ENCODE results near the gene PACSIN3. TPM values are rescaled to one million over a fixed set of nuclear protein-coding genes. Genes with fewer than 3 reads are reported as not detected.

The PACSIN3 gene
- total RNA-seq, 1 experiment from 2014 or later: 63.1 TPM

GRCh38 chr11:47144541-47144940 lies 41.7 kb downstream of the PACSIN3 start:
- DNase-seq (ENCODE audit: low read depth, low spot score): no peak
- Histone ChIP-seq H3K4me1 (ENCODE audit: control insufficient read depth in 1 of 2, insufficient read depth in 2 of 2, low read length in 2 of 2) (no peaks in the 10 kb centered on the region), H3K4me3 (replicated peaks in 1 of 2; ENCODE audit: low read depth in 1 of 2, low read length in 2 of 2) (no peak overlapping the region), H4K20me1 (ENCODE audit: insufficient read depth) (no peaks in the 10 kb centered on the region), H3K27me3 (ENCODE audit: insufficient read depth, low read length) (no peaks in the 10 kb centered on the region), H3K9me2 (ENCODE audit: insufficient read depth) (no peaks in the 10 kb centered on the region), H3K9me3 (ENCODE audit: control insufficient read depth in 1 of 2, insufficient read depth in 1 of 2, low read depth in 1 of 2, low read length in 2 of 2) (no peaks in the 10 kb centered on the region), H3K4me2 (ENCODE audit: low read length) (no peak overlapping the region), H3K36me3 (ENCODE audit: control insufficient read depth in 1 of 2, insufficient read depth in 2 of 2, low read length in 2 of 2) (no peaks in the 10 kb centered on the region), H3K79me2 (ENCODE audit: insufficient read depth, low read length) (no peaks in the 10 kb centered on the region), H3K9ac (ENCODE audit: low read length) (no peak overlapping the region), H2AFZ (ENCODE audit: low read depth, low read length, poor library complexity, severe bottlenecking) (no peak overlapping the region), H3K27ac (ENCODE audit: low read depth, low read length) (no peak overlapping the region)
- ChIA-PET POLR2A (no interaction called here), RAD21 (ENCODE audit: low non-redundant PET in 1 of 2, low total read pairs in 2 of 2, uncharacterized antibody in 2 of 2, unreplicated experiment in 2 of 2) (no interaction called here), CTCF (no interaction called here)
- no TSS peak for BruUV-seq (replicated peaks)
- no peak for TF ChIP-seq EGR1 (IDR thresholded peaks at IDR 0.05; ENCODE audit: low read depth)
- TF ChIP-seq REST (IDR thresholded peaks at IDR 0.05; ENCODE audit: low read depth): no peak
- no peak for TF ChIP-seq SIN3A (IDR thresholded peaks at IDR 0.05; ENCODE audit: low read depth)
- TF ChIP-seq MAX (IDR thresholded peaks at IDR 0.05): no peak
- TF ChIP-seq JUND (IDR thresholded peaks at IDR 0.05): no peak
- TF ChIP-seq ZNF274 (IDR thresholded peaks at IDR 0.05; ENCODE audit: low read depth, low read length): no peak
- no peak for TF ChIP-seq ZBTB33 (IDR thresholded peaks at IDR 0.05; ENCODE audit: extremely low read depth, insufficient replicate concordance, low read length)
- TF ChIP-seq RAD21 (IDR thresholded peaks at IDR 0.05; ENCODE audit: low read depth): no peak
- TF ChIP-seq ZFX (IDR thresholded peaks at IDR 0.05): no peak
- no peak for TF ChIP-seq ELF1 (IDR thresholded peaks at IDR 0.05; ENCODE audit: borderline replicate concordance, low read depth)
- TF ChIP-seq SRF (IDR thresholded peaks at IDR 0.05; ENCODE audit: low read depth): no peak
- TF ChIP-seq POLR2A (IDR thresholded peaks at IDR 0.05; ENCODE audit: borderline replicate concordance, extremely low read depth, insufficient read depth, insufficient read length): no peak
- no peak for TF ChIP-seq EZH2phosphoT487 (IDR thresholded peaks at IDR 0.05; ENCODE audit: borderline replicate concordance)
- TF ChIP-seq CTCF (IDR thresholded peaks at IDR 0.05 in 2 of 3, conservative IDR thresholded peaks at IDR 0.05 in 1 of 3; ENCODE audit: borderline replicate concordance in 1 of 3, insufficient read depth in 1 of 3, low read depth in 2 of 3, low read length in 2 of 3): no peak
- intact Hi-C loops (cut with micrococcal nuclease): no loop called here
- no peak for ATAC-seq

Data from HCT116 (cell line).